ENCODE measurements around the gene TTC39A. TPM values are rescaled to one million over a fixed set of nuclear protein-coding genes. Genes with fewer than 3 reads are reported as not detected.

TTC39A gene
- total RNA-seq, 2 donors from 2014 or later, result 65.0 to 78.4 TPM

GRCh38 chr1:51285055-51285454 lies 45.3 kb downstream of the TTC39A start:
- no peak overlapping the region for H3K27ac ChIP-seq
- H3K9me3 ChIP-seq, result no peaks in the 10 kb centered on the region
- no peaks in the 10 kb centered on the region for H3K36me3 ChIP-seq
- WGBS, result 97% methylated on average over 1 of the region's 1 CpG
- no peaks in the 10 kb centered on the region for H3K27me3 ChIP-seq (replicated peaks; ENCODE audit: insufficient read depth)
- intact Hi-C loops (cut with DNase I), result no loop called here
- TF ChIP-seq POLR2A (IDR thresholded peaks at IDR 0.05) (no peak), CTCF (IDR thresholded peaks at IDR 0.05) (no peak), POLR2AphosphoS5 (IDR thresholded peaks at IDR 0.05) (no peak)
- no peaks in the 10 kb centered on the region for H3K4me1 ChIP-seq (replicated peaks)
- no peak for DNase-seq (ENCODE audit: low spot score)
- no peak overlapping the region for H3K4me3 ChIP-seq

- Histone ChIP-seq H3K4me1 (replicated peaks) (no peaks in the 10 kb centered on the region), H3K27me3 (replicated peaks; ENCODE audit: insufficient read depth) (no peaks in the 10 kb centered on the region), H3K36me3 (no peaks in the 10 kb centered on the region), H3K27ac (no peak overlapping the region), H3K9me3 (no peaks in the 10 kb centered on the region), H3K4me3 (no peak overlapping the region)
- DNase-seq (ENCODE audit: low spot score), result no peak
- no peak for TF ChIP-seq POLR2AphosphoS5 (IDR thresholded peaks at IDR 0.05)
- no peak for TF ChIP-seq POLR2A (IDR thresholded peaks at IDR 0.05)
- TF ChIP-seq CTCF (IDR thresholded peaks at IDR 0.05), result no peak
- intact Hi-C loops (cut with DNase I), result no loop called here
These were observed 45.8 kb downstream of the TTC39A start for GRCh38 chr1:51284487-51284954.

GRCh38 chr1:51283979-51284378 lies 46.4 kb downstream of the TTC39A start:
- no peak overlapping the region for H3K27ac ChIP-seq
- no peaks in the 10 kb centered on the region for H3K9me3 ChIP-seq
- H3K4me1 ChIP-seq (replicated peaks), result no peaks in the 10 kb centered on the region
- no peak for TF ChIP-seq CTCF (IDR thresholded peaks at IDR 0.05)
- no peak for TF ChIP-seq POLR2A (IDR thresholded peaks at IDR 0.05)
- no peak for TF ChIP-seq POLR2AphosphoS5 (IDR thresholded peaks at IDR 0.05)
- intact Hi-C loops (cut with DNase I), result no loop called here
- whole genome bisulfite sequencing, result 97% methylated on average over 5 of the region's 5 CpGs
- no peak overlapping the region for H3K4me3 ChIP-seq
- no peaks in the 10 kb centered on the region for H3K27me3 ChIP-seq (replicated peaks; ENCODE audit: insufficient read depth)
- DNase-seq (ENCODE audit: low spot score), result no peak
- H3K36me3 ChIP-seq, result no peaks in the 10 kb centered on the region

- Histone ChIP-seq H3K9me3 (no peaks in the 10 kb centered on the region), H3K36me3 (no peaks in the 10 kb centered on the region), H3K4me1 (replicated peaks) (no peaks in the 10 kb centered on the region), H3K27me3 (replicated peaks; ENCODE audit: insufficient read depth) (no peaks in the 10 kb centered on the region), H3K4me3 (no peak overlapping the region), H3K27ac (no peak overlapping the region)
- 75% methylated on average over 5 of the region's 5 CpGs for WGBS
- TF ChIP-seq POLR2A (IDR thresholded peaks at IDR 0.05), result no peak
- TF ChIP-seq CTCF (IDR thresholded peaks at IDR 0.05), result no peak
- TF ChIP-seq POLR2AphosphoS5 (IDR thresholded peaks at IDR 0.05), result no peak
- no peak for DNase-seq (ENCODE audit: low spot score)
- intact Hi-C loops (cut with DNase I), result no loop called here
These were observed 47.8 kb downstream of the TTC39A start for GRCh38 chr1:51282605-51283004.

- H3K4me1 ChIP-seq (replicated peaks), result no peaks in the 10 kb centered on the region
- no peak overlapping the region for H3K27ac ChIP-seq
- TF ChIP-seq POLR2AphosphoS5 (IDR thresholded peaks at IDR 0.05), result no peak
- no peaks in the 10 kb centered on the region for H3K9me3 ChIP-seq
- DNase-seq (ENCODE audit: low spot score), result no peak
- H3K36me3 ChIP-seq, result no peaks in the 10 kb centered on the region
- intact Hi-C loops (cut with DNase I), result no loop called here
- no peak overlapping the region for H3K4me3 ChIP-seq
- 74% methylated on average over 5 of the region's 5 CpGs for WGBS
- H3K27me3 ChIP-seq (replicated peaks; ENCODE audit: insufficient read depth), result no peaks in the 10 kb centered on the region
These were observed 48.6 kb downstream of the TTC39A start for GRCh38 chr1:51281807-51282206.
